Effector CD4-positive, alpha-beta T cell (primary cell): ENCODE results near the gene PRKD3.
"Not testable (repeated sequence)": the region's sequence is repeated elsewhere in the genome, so short reads cannot be mapped to it uniquely, and the experiment has no call there.

Source experiments
- DNase-seq: peaks from one replicate; pipeline ENCODE4 v3.0.0-alpha.2; 2020

PRKD3 gene

DNA sequence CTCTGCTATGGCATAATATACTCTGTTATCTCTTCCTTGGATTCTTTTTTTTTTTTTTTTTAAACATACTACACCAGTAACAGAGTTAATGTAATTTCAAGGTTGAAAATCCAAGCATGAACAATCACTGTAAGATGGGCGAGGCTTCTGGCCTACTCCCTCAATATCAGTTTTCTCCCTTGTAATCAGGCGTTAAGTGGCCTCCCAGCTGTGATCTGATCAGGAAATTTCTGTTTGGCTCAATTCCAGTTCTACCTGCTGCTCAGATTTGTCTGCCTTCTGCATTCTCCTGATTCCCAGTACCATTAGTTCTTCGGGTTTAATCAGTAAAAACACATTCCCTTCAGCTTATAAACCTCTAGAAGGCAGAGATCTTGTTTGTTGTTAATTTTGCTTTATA lies 18.6 kb downstream of the PRKD3 start:
- DNase-seq, result no peak

DNA sequence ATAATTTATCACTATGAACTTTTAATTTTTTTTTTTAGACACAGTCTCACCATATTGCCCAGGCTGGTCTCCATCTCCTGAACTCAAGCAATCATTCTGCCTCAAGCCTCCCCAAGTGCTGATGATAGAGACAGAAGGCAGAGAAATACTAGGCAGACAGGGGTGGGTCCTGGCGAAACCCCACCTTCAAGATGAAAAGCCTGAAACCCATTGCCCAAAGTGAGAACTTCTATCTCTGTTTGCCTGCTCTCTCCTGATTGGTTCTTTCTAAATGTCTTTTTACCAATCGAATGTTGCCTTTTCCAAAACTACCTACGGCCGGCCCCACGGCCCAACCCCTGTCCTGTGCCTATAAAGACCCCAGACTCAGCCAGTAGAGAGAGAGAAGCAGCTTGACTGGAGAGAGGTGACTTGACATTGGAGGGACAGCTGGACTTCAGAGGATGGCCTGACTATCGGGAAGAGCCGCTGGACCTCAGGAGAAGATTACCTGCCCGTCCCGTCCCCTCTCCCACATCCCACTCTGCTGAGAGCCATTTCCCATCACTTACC lies 21.9 kb downstream of the PRKD3 start:
- DNase-seq, result no peak

DNA sequence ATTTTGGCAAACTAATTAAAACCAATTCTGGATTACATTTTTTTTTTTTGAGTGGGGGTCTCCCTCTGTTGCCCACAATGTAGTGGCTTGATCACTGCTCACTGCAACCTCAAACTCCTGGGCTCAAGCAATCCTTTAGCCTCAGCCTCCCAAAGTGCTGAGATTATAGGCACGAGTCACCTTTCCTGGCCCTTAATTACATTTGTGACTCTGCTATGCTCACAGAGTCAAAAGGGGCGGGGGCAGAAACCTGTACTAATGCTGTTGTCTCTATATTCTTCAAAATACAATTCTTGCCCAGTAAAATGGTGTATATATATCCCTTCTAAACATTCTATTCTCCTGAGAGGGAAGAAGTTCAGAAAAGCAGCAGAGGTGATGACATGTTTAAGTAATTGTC lies 23.2 kb downstream of the PRKD3 start:
- DNase-seq, result no peak

DNA sequence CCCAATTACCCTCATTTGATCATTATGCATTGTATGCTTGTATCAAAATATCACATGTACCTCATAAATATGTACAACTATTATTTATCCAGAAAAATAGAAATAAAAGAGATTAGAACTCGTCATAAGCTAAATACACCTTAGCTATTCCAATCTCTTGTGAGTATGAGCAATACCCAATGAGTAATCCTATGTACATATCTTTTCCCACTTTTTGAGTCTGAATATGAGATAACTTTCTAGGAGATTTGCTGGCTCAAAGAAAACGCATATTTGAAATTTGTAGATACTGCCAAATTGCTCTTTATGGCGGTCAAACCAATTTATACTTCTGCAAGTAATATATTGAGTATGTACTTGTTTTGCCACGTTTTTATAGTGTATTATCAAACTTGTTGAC lies 24.1 kb downstream of the PRKD3 start:
- DNase-seq, result no peak

DNA sequence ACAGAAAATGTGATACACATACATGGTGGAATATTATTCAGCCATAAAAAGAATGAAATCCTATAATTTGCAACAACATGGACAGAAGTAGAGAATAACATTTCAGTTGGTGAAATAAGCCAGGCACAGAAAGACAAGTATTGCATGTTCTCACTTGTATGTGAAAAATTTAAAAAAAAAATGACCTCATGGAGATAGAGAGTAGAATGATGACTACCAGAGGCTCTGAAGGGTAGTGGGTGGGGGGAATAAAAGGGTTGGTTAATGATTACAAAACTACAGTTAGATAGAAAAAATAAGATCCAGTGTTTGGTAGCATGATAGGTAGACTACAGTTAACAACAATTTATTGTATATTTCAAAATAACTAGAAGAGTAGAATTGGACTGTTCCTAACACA lies 24.5 kb downstream of the PRKD3 start:
- DNase-seq, result no peak

DNA sequence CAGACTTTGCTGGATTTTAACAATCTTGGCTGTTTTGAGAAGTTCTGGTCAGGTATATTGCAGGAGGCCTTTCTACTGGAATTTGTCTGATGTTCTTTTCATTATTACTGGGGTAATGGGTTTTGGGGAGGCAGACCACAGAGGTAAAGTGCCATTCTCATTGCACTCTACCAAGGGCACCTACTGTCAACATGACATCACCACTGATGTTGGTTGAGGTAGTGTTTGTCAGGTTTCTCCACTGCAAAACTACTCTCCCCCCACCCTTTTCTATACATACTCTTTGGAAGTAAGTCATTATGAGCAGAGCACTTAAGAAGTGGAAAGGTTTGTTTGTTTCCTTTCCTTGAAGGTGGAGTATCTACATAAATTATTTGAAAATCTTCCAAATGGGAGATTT lies 27.0 kb downstream of the PRKD3 start:
- DNase-seq, result no peak

DNA sequence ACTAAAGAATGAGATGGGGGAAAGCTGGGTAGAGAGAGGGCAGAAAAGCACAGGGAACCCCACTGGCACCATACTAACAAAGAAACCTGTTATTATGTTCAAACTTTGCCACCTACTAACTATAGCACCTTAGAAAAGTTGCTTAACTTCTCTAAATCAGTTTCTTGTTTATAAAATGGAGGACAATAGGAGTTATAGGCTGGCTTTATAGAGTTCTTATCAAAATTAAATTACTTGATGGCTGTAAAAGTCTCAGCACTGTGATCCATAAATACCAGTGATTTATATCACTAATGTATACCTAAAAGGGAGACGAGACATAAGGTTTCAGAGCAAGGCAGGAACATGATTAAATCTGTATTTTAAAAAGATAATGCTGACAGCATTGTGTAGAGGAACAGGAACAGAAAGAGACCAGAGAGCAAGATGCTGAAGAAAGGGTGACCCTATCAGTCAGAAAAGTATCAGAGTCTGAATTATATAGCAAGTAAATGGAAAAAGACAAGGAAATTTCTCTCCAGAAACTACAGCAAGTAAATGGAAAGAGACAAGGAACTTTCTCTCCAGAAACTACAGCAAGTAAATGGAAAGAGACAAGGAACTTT lies 29.1 kb downstream of the PRKD3 start:
- no peak for DNase-seq

DNA sequence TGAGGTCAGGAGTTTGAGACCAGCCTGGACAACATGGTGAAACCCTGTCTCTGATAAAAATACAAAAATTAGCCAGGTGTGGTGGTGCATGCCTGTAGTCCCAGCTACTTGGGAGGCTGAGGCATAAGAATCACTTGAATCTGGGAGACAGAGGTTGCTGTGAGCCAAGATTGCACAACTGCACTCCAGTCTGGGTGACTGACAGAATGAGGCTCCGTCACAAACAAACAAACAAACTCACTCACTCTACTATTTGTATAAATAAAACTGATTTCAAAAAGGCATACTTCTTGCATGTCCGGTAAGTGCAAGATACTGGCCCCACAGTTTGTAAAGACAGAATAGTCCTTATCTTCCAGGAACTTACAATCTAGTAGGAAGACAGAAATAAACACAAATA lies 29.8 kb downstream of the PRKD3 start:
- not testable (repeated sequence) for DNase-seq

DNA sequence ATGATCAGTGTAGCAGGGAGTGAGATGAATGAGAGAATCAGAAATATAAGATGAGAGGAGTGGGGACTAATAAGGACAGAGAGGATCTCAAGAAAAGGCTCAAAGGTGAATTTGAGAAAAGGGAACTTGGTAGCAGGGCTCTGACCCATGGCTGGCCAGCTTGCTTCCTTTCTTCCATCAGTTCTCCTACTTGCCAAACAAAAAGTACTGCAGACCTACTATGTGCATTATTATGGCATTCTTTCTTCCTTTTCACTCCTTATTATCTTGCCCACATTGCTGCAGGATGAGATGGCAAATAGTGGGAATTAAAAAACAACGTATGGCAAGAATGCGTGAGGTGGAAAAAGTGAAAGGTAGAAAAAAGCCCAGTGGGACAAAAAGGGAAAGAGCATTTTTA lies 33.0 kb downstream of the PRKD3 start:
- no peak for DNase-seq

DNA sequence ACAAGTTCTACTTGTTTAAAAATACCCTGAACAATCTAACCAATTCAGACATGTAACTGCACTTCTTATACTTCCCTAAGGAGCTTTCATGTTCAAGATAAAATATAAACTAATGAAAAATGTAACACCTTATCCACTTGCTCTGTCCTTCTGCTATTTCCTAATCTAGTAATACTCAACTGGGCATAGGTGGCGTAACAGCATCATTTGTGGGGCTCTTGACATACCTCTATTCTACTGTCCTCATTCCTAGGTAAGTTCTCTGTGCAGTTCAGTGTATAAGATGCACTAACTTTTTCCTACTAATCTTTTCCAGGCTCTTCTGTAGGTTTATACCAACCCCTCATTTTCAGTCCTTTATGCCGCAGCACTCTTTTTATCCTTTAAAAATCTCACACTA lies 36.7 kb downstream of the PRKD3 start:
- no peak for DNase-seq

DNA sequence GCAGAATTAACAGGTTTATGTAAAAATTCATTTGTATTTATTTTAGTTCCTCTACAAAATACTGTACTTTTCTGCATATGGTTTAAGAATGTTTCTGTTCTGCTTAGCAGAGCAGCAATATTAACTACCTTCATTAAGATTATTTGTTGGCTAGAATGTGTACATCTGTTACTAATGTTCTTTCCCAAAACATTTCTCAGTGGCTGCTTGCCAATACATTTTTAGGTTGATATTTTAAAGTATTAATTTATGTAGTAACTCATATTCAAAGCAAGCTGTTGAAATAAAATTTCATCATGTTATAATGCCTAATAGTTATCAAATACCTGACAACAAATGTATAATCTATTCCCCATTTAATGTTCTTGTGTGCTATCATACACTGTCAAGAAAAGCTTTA lies 40.3 kb downstream of the PRKD3 start:
- DNase-seq, result no peak

DNA sequence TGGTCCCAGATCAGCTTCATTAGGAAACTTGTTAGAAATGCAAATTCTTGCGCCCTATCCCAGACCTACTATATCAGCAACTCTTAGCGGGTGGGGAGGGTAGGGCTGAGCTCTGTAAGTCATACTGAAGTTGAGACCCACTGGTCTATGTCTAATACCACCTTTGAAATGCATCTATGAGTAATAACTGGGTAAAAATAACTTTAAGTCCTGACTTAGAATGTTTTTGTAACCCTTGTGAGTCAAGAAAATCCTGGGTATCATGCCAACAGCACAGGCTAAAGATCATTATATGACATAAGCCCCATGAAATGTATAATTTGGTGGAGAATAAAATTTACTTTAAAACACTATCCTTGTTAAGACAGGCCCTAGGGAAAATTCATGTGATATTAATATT lies 41.4 kb downstream of the PRKD3 start:
- DNase-seq, result no peak

DNA sequence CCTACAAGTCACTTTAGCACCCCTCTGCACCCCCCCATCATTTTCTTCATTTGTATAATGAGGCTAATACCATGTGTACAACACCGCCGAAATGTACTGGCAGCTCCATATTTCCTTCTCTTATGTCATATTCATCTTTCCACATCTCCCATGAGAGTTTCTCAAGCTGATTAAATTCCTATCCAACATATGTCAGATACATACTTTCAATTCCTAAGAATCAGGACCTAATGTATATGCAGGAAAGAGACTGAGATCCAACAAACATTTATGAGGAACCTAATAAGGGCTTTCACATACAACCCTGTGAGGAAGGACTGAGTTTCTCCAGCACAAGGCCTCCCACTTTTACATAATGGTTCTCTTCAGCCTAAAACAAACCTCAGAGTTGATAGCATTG lies 41.9 kb downstream of the PRKD3 start:
- DNase-seq, result no peak

DNA sequence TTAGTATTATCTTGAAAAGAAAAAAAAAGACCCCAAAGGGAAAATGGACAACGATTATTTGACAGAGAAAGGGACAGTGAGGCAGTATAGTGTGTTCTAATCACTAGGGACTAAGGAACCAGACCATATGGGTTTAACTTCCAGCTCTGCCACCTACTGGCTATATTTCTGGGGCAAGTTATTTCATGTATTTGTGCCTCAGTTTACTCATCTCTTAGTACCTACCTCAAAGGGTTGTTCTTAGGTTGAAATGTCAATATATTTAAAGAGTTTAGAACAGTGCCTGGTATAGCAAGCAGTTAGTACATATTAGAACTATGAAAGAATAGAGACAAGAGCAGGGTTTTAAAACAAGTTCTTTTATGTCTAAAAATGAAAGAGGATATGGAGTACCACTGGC lies 42.7 kb downstream of the PRKD3 start:
- DNase-seq, result no peak

DNA sequence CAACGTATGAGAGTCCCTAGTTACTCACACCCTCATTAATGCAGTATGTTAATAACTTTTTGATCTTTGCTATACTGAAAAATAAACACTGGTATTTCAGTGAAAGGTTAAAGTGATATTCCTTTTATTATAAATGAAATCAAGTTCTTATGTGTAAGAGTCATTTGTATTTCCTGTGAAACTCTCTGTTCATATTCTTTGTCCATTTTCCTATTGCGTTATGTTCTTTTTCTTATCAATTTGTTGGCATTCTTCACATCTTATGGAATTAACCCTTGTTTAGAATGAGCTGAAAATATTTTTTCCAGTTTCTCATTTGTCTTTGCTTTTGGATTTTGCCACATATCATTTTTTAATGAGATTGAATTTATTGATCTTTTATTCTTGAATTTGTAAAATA lies 48.3 kb downstream of the PRKD3 start:
- no peak for DNase-seq
